H1 (cell line): ENCODE data around the gene KIAA0513.

Source experiments
- BRCA1 ChIP-seq: IDR thresholded peaks from 2 replicates; pipeline ENCODE4 v1.6.1; 2012; ENCODE audit warnings: low read depth, low read length, improper control_type of control experiment
- FOSL1 ChIP-seq: IDR thresholded peaks from 2 replicates; pipeline ENCODE4 v1.6.1; 2011; ENCODE audit warnings: mild to moderate bottlenecking, low read depth, low read length, moderate library complexity; ENCODE audit not compliant: insufficient read depth
- RFX5 ChIP-seq: IDR thresholded peaks from 2 replicates; pipeline ENCODE4 v1.6.1; 2011; ENCODE audit warnings: low read depth, low read length, improper control_type of control experiment, borderline replicate concordance
- TAF1 ChIP-seq: IDR thresholded peaks from 2 replicates; pipeline ENCODE4 v1.6.1; 2011; ENCODE audit warnings: mild to moderate bottlenecking, low read depth, low read length

DNA sequence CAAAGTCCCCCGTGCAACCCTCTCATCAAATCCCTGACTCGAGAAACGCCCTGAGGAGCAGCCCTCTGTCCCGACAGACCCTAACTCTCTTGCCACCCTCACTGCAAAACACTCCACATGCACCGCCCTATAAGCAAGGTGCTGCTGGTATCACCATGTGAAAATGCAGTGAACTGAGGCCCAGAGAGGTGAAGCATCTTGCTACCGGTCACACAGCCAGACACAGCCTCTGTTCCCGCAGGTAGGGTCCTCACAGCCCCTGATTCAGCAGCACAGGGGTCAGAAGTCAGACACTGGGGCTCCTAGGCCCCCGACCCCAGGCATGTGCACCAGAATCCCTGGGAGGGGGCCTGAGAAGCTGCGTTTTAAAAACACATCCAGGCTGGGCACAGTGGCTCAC lies 83.6 kb downstream of the KIAA0513 start:
- TF ChIP-seq TAF1: no peak
- TF ChIP-seq FOSL1: no peak
- TF ChIP-seq BRCA1: no peak
- TF ChIP-seq RFX5: no peak
